MM.1S (cell line): ENCODE measurements around the gene NAA15.
"Not testable (repeated sequence)": the region's sequence is repeated elsewhere in the genome, so short reads cannot be mapped to it uniquely, and the experiment has no call there.

Experiments
- DNase-seq: peaks from one replicate; pipeline ENCODE4 v3.0.0-alpha.2; 2015
- H2AFZ ChIP-seq: fragments of 300-600 bp; sonication (generic); 2 replicates; pipeline ENCODE4 v1.6.0; 2016; ENCODE audit warnings: antibody characterized with exemption, low read length
- H3F3A ChIP-seq: fragments of 300-600 bp; sonication (generic); 2 replicates; pipeline ENCODE4 v1.6.1; 2016; ENCODE audit warnings: mild to moderate bottlenecking, antibody characterized with exemption, low read length, moderate library complexity, mixed read lengths; ENCODE audit not compliant: insufficient read depth
- H3K27ac ChIP-seq: fragments of 300-600 bp; sonication (generic); 2 replicates; pipeline ENCODE4 v1.5.1; 2016; ENCODE audit warnings: mild to moderate bottlenecking, low read length
- H3K27me3 ChIP-seq: fragments of 300-600 bp; sonication (generic); replicated peaks from 2 replicates; pipeline ENCODE4 v1.6.0; 2016; ENCODE audit warnings: low read length; ENCODE audit not compliant: insufficient read depth
- H3K36me3 ChIP-seq: fragments of 300-600 bp; sonication (generic); replicated peaks from 2 replicates; pipeline ENCODE4 v1.6.1; 2016; ENCODE audit warnings: mild to moderate bottlenecking, low read length, mixed read lengths; ENCODE audit not compliant: insufficient read depth
- H3K4me1 ChIP-seq: fragments of 300-600 bp; sonication (generic); 2 replicates; pipeline ENCODE4 v1.6.1; 2016; ENCODE audit warnings: low read length, mixed read lengths
- H3K4me2 ChIP-seq: fragments of 300-600 bp; sonication (generic); 2 replicates; pipeline ENCODE4 v1.6.0; 2016; ENCODE audit warnings: low read depth, low read length
- H3K4me3 ChIP-seq: fragments of 300-600 bp; sonication (generic); 2 replicates; pipeline ENCODE4 v1.5.1; 2016; ENCODE audit warnings: low read length, mixed read lengths
- H3K79me2 ChIP-seq: fragments of 300-600 bp; sonication (generic); 2 replicates; pipeline ENCODE4 v1.6.1; 2016; ENCODE audit warnings: mixed run types, low read length, mixed read lengths
- H3K9ac ChIP-seq: fragments of 300-600 bp; sonication (generic); 2 replicates; pipeline ENCODE4 v1.6.1; 2016; ENCODE audit warnings: low read length, mixed read lengths
- H3K9me2 ChIP-seq: fragments of 300-600 bp; sonication (generic); replicated peaks from 2 replicates; pipeline ENCODE4 v1.6.1; 2016; ENCODE audit warnings: mild to moderate bottlenecking, low read length, mixed read lengths; ENCODE audit not compliant: insufficient read depth
- H3K9me3 ChIP-seq: fragments of 300-600 bp; sonication (generic); replicated peaks from 2 replicates; pipeline ENCODE4 v1.6.1; 2016; ENCODE audit warnings: mild to moderate bottlenecking, low read length, mixed read lengths; ENCODE audit not compliant: insufficient read depth
- H4K20me1 ChIP-seq: fragments of 300-600 bp; sonication (generic); 2 replicates; pipeline ENCODE4 v1.6.1; 2016; ENCODE audit warnings: mild to moderate bottlenecking, low read length, moderate library complexity, mixed read lengths; ENCODE audit not compliant: insufficient read depth
- EZH2 ChIP-seq: fragments of 300-600 bp; sonication (generic); optimal IDR thresholded peaks from 2 replicates; pipeline ENCODE3; 2017; ENCODE audit warnings: low read depth, mild to moderate bottlenecking, antibody characterized with exemption, low read length, mixed read lengths
- EZH2phosphoT487 ChIP-seq: fragments of 300-600 bp; sonication (generic); IDR thresholded peaks from 2 replicates; pipeline ENCODE4 v1.6.1; 2018; ENCODE audit warnings: antibody characterized with exemption, low read length
- TF ChIP-seq, protein P1 (sequence below): fragments of 300-600 bp; sonication (generic); IDR thresholded peaks from 2 replicates; pipeline ENCODE4 v1.5.1; 2016; ENCODE audit warnings: antibody characterized with exemption, low read length, mixed read lengths

The NAA15 gene

GRCh38 chr4:139460565-139460964 lies 159.3 kb downstream of the NAA15 start:
- DNase-seq: no peak

DNA sequence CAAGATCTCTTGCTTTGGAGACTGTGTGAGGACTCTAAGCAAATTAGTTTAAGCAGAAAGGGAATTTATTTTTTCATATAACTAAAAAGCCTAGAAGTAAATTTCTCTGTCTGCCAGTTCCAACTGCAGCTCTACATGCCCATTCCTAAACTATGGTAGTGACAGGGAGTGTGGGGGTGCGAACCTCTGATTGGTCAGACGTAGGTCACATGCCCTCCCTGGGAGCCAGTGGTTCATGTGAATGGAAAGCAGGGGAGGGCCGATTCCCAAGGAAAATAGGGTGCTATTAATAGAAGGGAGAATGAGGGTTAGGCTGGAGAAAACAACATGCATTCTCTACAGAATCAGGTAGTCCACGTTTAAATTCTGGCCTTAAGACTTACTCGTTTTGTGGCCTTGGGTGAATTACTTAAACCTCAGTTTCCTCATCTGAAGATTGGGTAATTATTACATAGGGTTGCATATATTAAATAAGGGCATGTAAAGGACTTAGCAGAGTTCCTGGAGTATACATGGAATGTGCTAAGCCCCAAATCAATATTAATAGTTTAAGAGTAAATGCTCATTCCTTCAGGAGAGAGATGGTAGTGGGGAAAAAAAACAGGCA lies 159.8 kb downstream of the NAA15 start:
- Histone ChIP-seq H3K4me1 (0 out of 2 replicates have a peak, but pooled peaks cover 5% of the 10 kb centered on the region), H3K27ac (no peak overlapping the region), H3K79me2 (peaks cover 87% of the 10 kb centered on the region), H3K9me3 (no peaks in the 10 kb centered on the region), H3K4me3 (no peak overlapping the region), H3K9me2 (no peaks in the 10 kb centered on the region), H2AFZ (no peak overlapping the region), H3K27me3 (no peaks in the 10 kb centered on the region), H3K4me2 (no peak overlapping the region), H3K36me3 (no peaks in the 10 kb centered on the region), H3F3A (no peaks in the 10 kb centered on the region), H4K20me1 (no peaks in the 10 kb centered on the region; the same call in 1 of the 2 replicates), H3K9ac (no peak overlapping the region)
- no peak for DNase-seq
- TF ChIP-seq EZH2phosphoT487 (no peak), EZH2 (no peak)
- TF ChIP-seq, protein P1, sequence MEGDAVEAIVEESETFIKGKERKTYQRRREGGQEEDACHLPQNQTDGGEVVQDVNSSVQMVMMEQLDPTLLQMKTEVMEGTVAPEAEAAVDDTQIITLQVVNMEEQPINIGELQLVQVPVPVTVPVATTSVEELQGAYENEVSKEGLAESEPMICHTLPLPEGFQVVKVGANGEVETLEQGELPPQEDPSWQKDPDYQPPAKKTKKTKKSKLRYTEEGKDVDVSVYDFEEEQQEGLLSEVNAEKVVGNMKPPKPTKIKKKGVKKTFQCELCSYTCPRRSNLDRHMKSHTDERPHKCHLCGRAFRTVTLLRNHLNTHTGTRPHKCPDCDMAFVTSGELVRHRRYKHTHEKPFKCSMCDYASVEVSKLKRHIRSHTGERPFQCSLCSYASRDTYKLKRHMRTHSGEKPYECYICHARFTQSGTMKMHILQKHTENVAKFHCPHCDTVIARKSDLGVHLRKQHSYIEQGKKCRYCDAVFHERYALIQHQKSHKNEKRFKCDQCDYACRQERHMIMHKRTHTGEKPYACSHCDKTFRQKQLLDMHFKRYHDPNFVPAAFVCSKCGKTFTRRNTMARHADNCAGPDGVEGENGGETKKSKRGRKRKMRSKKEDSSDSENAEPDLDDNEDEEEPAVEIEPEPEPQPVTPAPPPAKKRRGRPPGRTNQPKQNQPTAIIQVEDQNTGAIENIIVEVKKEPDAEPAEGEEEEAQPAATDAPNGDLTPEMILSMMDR: no peak

More at GRCh38 chr4:139460565-139460964, 159.3 kb downstream of the NAA15 start:
- Histone ChIP-seq H3K4me1 (peaks cover 10% of the 10 kb centered on the region; the same call in 1 of the 2 replicates), H4K20me1 (no peaks in the 10 kb centered on the region; the same call in 1 of the 2 replicates), H3K9me2 (no peaks in the 10 kb centered on the region), H3K9ac (no peak overlapping the region), H3K4me2 (no peak overlapping the region), H3K27ac (no peak overlapping the region), H3F3A (no peaks in the 10 kb centered on the region), H2AFZ (no peak overlapping the region), H3K27me3 (no peaks in the 10 kb centered on the region), H3K79me2 (peaks cover 87% of the 10 kb centered on the region), H3K4me3 (no peak overlapping the region), H3K36me3 (no peaks in the 10 kb centered on the region), H3K9me3 (no peaks in the 10 kb centered on the region)
- no peak for TF ChIP-seq EZH2phosphoT487
- no peak for TF ChIP-seq EZH2
- TF ChIP-seq, protein P1: no peak

DNA sequence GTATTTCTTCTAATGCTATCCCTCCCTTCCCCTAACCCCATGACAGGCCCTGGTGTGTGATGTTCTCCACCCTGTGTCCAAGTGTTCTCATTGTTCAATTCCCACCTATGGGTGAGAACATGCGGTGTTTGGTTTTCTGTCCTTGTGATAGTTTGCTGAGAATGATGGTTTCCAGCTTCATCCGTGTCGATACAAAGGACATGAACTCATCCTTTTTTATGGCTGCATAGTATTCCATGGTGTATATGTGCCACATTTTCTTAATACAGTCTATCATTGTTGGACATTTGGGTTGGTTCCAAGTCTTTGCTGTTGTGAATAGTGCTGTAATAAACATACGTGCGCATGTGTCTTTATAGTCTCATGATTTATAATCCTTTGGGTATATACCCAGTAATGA lies 163.2 kb downstream of the NAA15 start:
- H3K4me2 ChIP-seq, H3K4me3 ChIP-seq, H3F3A ChIP-seq, H3K9me3 ChIP-seq, H3K36me3 ChIP-seq, H4K20me1 ChIP-seq, H3K27me3 ChIP-seq, H3K4me1 ChIP-seq, H3K9ac ChIP-seq, H2AFZ ChIP-seq, H3K27ac ChIP-seq, DNase-seq, H3K9me2 ChIP-seq: not testable (repeated sequence)
- H3K79me2 ChIP-seq: peaks cover 85% of the 10 kb centered on the region

GRCh38 chr4:139465922-139466321 lies 164.6 kb downstream of the NAA15 start:
- no peak overlapping the region for H3K4me2 ChIP-seq
- H3K9me2 ChIP-seq: no peaks in the 10 kb centered on the region
- H3K27ac ChIP-seq: no peak overlapping the region
- H3K9me3 ChIP-seq: no peaks in the 10 kb centered on the region
- H3K27me3 ChIP-seq: no peaks in the 10 kb centered on the region
- peaks cover 85% of the 10 kb centered on the region for H3K79me2 ChIP-seq
- no peak overlapping the region for H3K4me3 ChIP-seq
- H3F3A ChIP-seq: no peaks in the 10 kb centered on the region
- no peak overlapping the region for H2AFZ ChIP-seq
- H3K4me1 ChIP-seq: no peaks in the 10 kb centered on the region
- H3K9ac ChIP-seq: no peak overlapping the region
- H4K20me1 ChIP-seq: no peaks in the 10 kb centered on the region; the same call in 1 of the 2 replicates
- TF ChIP-seq EZH2 (no peak), EZH2phosphoT487 (no peak)
- TF ChIP-seq, protein P1: no peak
- no peak for DNase-seq
- H3K36me3 ChIP-seq: no peaks in the 10 kb centered on the region

DNA sequence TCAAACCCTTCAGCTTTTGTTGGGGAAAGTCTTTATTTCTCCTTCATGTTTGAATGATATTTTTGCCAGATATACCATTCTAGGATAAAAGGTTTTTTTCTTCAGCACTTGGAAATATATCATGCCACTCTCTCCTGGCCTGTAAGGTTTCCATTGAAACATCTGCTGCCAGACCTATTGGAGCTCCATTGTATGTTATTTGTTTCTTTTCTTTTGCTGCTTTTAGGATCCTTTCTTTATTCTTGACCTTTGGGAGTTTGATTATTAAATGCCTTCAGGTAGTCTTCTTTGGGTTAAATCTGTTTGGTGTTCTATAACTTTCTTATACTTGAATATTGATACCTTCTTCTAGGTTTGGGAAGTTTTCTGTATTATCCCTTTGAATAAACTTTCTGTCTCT lies 167.5 kb downstream of the NAA15 start:
- DNase-seq, H3K4me2 ChIP-seq, H3K9me3 ChIP-seq, H3K4me3 ChIP-seq, H3K9ac ChIP-seq, H3K27ac ChIP-seq, H3K36me3 ChIP-seq, H4K20me1 ChIP-seq, H3F3A ChIP-seq, H3K9me2 ChIP-seq, H2AFZ ChIP-seq, H3K27me3 ChIP-seq, H3K4me1 ChIP-seq: not testable (repeated sequence)
- H3K79me2 ChIP-seq: peaks cover 72% of the 10 kb centered on the region
